Activated T-cell treated with anti-CD3 and anti-CD28 coated beads, Interleukin-2, amount 50 U/mL, for 4 hours (primary cell): ENCODE measurements around the gene SLC16A4. TPM values are rescaled to one million over a fixed set of nuclear protein-coding genes. Genes with fewer than 3 reads are reported as not detected.
"Not testable (repeated sequence)": the region's sequence is repeated elsewhere in the genome, so short reads cannot be mapped to it uniquely, and the experiment has no call there.

Experiments used
- ATAC-seq, 2 donors: fragments of 200-7000 bp; cut with Tn5 transposase; one replicate each; pipeline ENCODE4 v1.10.0; 2021
- DNase-seq: peaks from one replicate; pipeline ENCODE4 v3.0.0-alpha.2; 2020
- H3K27me3 Mint-ChIP-seq: one replicate; pipeline ENCODE4 v1.8.0; 2021; ENCODE audit warnings: low read depth, mixed read lengths
- H3K36me3 Mint-ChIP-seq: one replicate; pipeline ENCODE4 v1.8.0; 2022; ENCODE audit warnings: mixed read lengths; ENCODE audit not compliant: insufficient read depth
- H3K4me1 Mint-ChIP-seq: one replicate; pipeline ENCODE4 v1.8.0; 2021; ENCODE audit warnings: low read depth, mixed read lengths
- H3K4me3 Mint-ChIP-seq: one replicate; pipeline ENCODE4 v1.8.0; 2021; ENCODE audit warnings: mild to moderate bottlenecking, moderate library complexity, mixed read lengths
- H3K9me3 Mint-ChIP-seq: one replicate; pipeline ENCODE4 v1.8.0; 2021; ENCODE audit warnings: mixed read lengths
- total RNA-seq, 3 donors: library from RNA; stranded (reverse); gene quantifications; one replicate each; pipeline ENCODE4 v1.2.1, GENCODE V29; 2021

The SLC16A4 gene
- under 1 TPM; 0.11 to 0.40 (median 0.28) TPM for total RNA-seq

DNA sequence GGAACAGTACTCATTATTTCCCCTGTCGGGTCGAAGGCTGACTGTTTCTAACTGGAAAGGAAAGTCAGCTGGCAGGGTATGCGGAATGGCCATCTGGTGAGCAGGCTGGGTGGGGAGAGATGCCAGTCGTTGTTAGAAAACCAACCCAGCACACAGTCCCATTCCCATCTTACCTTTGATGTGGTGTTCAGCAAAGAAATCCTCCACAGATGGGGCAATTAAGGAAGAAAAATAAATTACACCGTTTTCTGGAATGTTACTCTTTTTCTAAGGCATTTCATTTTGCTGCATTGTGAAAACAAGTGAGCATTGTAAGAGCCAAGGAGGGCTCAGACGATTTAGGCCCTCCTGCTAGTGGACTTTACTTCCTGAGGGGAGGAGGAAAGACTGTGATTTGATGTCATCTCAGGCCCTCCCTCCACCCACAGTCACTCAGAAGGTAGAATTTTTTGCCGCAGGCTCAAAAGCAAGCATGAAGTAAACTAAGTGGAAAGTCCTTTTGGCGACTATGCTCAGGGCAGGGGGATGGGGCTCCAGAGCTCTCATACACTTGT is at the start of gene SLC16A4:
Gene SLC16A4, minus strand, starts transcription at position 335 of the 554 bp plus-strand sequence. CDS start 1,703 bp downstream, outside the sequence.
- no peaks in the 10 kb centered on the region for H3K27me3 Mint-ChIP-seq
- no peak for DNase-seq
- peaks cover 3% of the 10 kb centered on the region for H3K4me1 Mint-ChIP-seq
- H3K4me3 Mint-ChIP-seq: no peak within 1 kb of the TSS
- no peaks in the 10 kb centered on the region for H3K9me3 Mint-ChIP-seq
- ATAC-seq: no peak
- peaks cover 14% of the 10 kb centered on the region for H3K36me3 Mint-ChIP-seq

GRCh38 chr1:110439873-110440272 is 49.0 kb upstream of the SLC16A4 start:
- ATAC-seq, H3K27me3 Mint-ChIP-seq, H3K4me3 Mint-ChIP-seq, H3K36me3 Mint-ChIP-seq, H3K9me3 Mint-ChIP-seq, DNase-seq, H3K4me1 Mint-ChIP-seq: not testable (repeated sequence)

GRCh38 chr1:110438893-110439292 is 48.1 kb upstream of the SLC16A4 start:
- Mint-ChIP-seq H3K27me3 (peaks cover 8% of the 10 kb centered on the region), H3K36me3 (no peaks in the 10 kb centered on the region), H3K4me1 (no peaks in the 10 kb centered on the region), H3K4me3 (no peak overlapping the region), H3K9me3 (no peaks in the 10 kb centered on the region)
- no peak for DNase-seq
- no peak for ATAC-seq

DNA sequence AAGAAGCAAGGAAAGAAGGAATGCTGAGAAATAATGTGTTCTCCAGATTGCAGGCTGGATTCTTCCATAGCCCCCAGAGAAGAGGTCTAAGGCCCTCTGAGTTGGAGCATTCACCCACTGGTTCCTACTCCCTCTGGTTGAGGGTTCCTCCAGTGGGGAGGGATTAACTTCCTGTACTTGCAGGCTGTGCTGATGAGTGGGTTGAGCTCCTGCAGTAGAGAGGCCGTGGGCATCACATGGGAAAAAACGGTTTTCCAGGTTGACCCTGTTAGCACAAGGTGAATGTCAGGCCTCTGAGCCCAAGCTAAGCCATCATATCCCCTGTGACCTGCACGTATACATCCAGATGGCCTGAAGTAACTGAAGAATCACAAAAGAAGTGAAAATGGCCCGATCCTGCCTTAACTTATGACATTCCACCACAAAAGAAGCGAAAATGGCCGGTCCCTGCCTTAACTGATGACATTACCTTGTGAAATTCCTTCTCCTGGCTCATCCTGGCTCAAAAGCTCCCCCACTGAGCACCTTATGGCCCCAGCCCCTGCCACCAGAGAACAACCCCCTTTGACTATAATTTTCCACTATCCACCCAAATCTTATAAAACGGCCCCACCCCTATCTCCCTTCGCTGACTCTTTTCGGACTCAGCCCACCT is 46.9 kb upstream of the SLC16A4 start:
- H3K4me3 Mint-ChIP-seq, DNase-seq, H3K9me3 Mint-ChIP-seq, H3K27me3 Mint-ChIP-seq, H3K36me3 Mint-ChIP-seq, H3K4me1 Mint-ChIP-seq, ATAC-seq: not testable (repeated sequence)

GRCh38 chr1:110436635-110437034 is 45.8 kb upstream of the SLC16A4 start:
- ATAC-seq: no peak
- Mint-ChIP-seq H3K4me1 (no peaks in the 10 kb centered on the region), H3K9me3 (no peaks in the 10 kb centered on the region), H3K27me3 (peaks cover 13% of the 10 kb centered on the region), H3K36me3 (no peaks in the 10 kb centered on the region), H3K4me3 (no peak overlapping the region)
- no peak for DNase-seq

- H3K4me3 Mint-ChIP-seq: no peak overlapping the region
- H3K36me3 Mint-ChIP-seq: no peaks in the 10 kb centered on the region
- no peaks in the 10 kb centered on the region for H3K9me3 Mint-ChIP-seq
- no peaks in the 10 kb centered on the region for H3K4me1 Mint-ChIP-seq
- DNase-seq (no peak), ATAC-seq (no peak)
- H3K27me3 Mint-ChIP-seq: peaks cover 19% of the 10 kb centered on the region
Observed at GRCh38 chr1:110434946-110435345, 44.1 kb upstream of the SLC16A4 start.

GRCh38 chr1:110433803-110434202 is 43.0 kb upstream of the SLC16A4 start:
- Mint-ChIP-seq H3K9me3 (no peaks in the 10 kb centered on the region), H3K27me3 (peaks cover 20% of the 10 kb centered on the region), H3K4me3 (no peak overlapping the region), H3K4me1 (no peaks in the 10 kb centered on the region), H3K36me3 (no peaks in the 10 kb centered on the region)
- DNase-seq (no peak), ATAC-seq (no peak)

DNA sequence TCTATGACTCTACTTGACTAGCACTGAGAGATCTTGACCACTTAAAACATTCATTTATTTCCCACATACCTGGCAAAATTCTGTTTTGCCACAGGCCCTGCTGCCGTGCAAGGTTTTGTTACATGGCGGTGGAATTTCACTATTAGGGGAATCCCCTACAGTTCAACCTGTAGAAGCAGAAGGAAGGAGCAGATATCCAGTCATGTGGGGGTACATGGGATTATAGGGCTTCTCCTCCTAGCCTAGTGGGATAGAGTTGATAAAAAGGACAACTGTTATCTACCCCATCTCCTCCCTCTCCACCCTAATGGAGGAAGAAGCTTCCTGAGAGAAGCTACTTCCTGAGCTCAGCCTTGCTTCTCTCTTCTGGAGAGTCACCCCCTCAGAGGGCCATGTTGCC is 42.4 kb upstream of the SLC16A4 start:
- no peak overlapping the region for H3K4me3 Mint-ChIP-seq
- H3K36me3 Mint-ChIP-seq: no peaks in the 10 kb centered on the region
- no peaks in the 10 kb centered on the region for H3K9me3 Mint-ChIP-seq
- no peak for ATAC-seq
- no peaks in the 10 kb centered on the region for H3K4me1 Mint-ChIP-seq
- no peak for DNase-seq
- peaks cover 17% of the 10 kb centered on the region for H3K27me3 Mint-ChIP-seq

- Mint-ChIP-seq H3K4me3 (no peak overlapping the region), H3K4me1 (no peaks in the 10 kb centered on the region), H3K9me3 (no peaks in the 10 kb centered on the region), H3K27me3 (peaks cover 15% of the 10 kb centered on the region), H3K36me3 (no peaks in the 10 kb centered on the region)
- no peak for ATAC-seq
- DNase-seq: no peak
Observed at GRCh38 chr1:110430901-110431300, 40.1 kb upstream of the SLC16A4 start.

GRCh38 chr1:110430366-110430765 is 39.5 kb upstream of the SLC16A4 start:
- H3K27me3 Mint-ChIP-seq: peaks cover 15% of the 10 kb centered on the region
- no peaks in the 10 kb centered on the region for H3K9me3 Mint-ChIP-seq
- no peaks in the 10 kb centered on the region for H3K36me3 Mint-ChIP-seq
- no peaks in the 10 kb centered on the region for H3K4me1 Mint-ChIP-seq
- no peak for DNase-seq
- no peak overlapping the region for H3K4me3 Mint-ChIP-seq
- ATAC-seq: no peak

DNA sequence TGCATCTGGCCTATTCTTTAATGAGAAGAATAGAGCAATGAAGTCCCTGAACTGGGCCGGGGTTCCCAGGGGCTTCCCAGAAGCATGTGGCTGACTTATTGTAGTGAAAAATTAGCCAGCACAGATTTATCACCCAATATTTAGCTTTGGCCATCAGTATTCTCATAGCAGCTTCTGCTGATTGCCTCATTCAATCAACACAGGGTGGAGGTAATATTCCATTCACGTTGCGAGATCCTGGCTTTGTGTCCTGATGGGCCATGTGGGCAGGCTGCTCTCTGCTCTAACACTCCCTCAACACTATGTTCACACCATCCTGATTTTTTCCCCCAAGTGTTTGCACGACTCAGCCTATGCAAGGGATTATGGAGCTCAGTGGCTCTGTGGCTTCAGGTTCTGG is 38.1 kb upstream of the SLC16A4 start:
- no peaks in the 10 kb centered on the region for H3K36me3 Mint-ChIP-seq
- H3K4me1 Mint-ChIP-seq: no peaks in the 10 kb centered on the region
- ATAC-seq (no peak), DNase-seq (no peak)
- H3K9me3 Mint-ChIP-seq: no peaks in the 10 kb centered on the region
- no peak overlapping the region for H3K4me3 Mint-ChIP-seq
- H3K27me3 Mint-ChIP-seq: peaks cover 13% of the 10 kb centered on the region

- no peak overlapping the region for H3K4me3 Mint-ChIP-seq
- H3K36me3 Mint-ChIP-seq: no peaks in the 10 kb centered on the region
- H3K27me3 Mint-ChIP-seq: peaks cover 12% of the 10 kb centered on the region
- DNase-seq (no peak), ATAC-seq (no peak)
- H3K4me1 Mint-ChIP-seq: no peaks in the 10 kb centered on the region
- H3K9me3 Mint-ChIP-seq: no peaks in the 10 kb centered on the region
Observed at GRCh38 chr1:110426854-110427253, 36.0 kb upstream of the SLC16A4 start.

- Mint-ChIP-seq H3K4me3 (no peak overlapping the region), H3K36me3 (no peaks in the 10 kb centered on the region), H3K4me1 (no peaks in the 10 kb centered on the region), H3K27me3 (peaks cover 4% of the 10 kb centered on the region), H3K9me3 (no peaks in the 10 kb centered on the region)
- DNase-seq: no peak
- no peak for ATAC-seq
Observed at GRCh38 chr1:110425612-110426152, 34.9 kb upstream of the SLC16A4 start.

GRCh38 chr1:110424699-110425611 is 34.1 kb upstream of the SLC16A4 start:
- ATAC-seq (no peak), DNase-seq (no peak)
- Mint-ChIP-seq H3K27me3 (peaks cover 3% of the 10 kb centered on the region), H3K36me3 (no peaks in the 10 kb centered on the region), H3K4me3 (no peak overlapping the region), H3K9me3 (no peaks in the 10 kb centered on the region), H3K4me1 (no peaks in the 10 kb centered on the region)
